Mesothelial cell of epicardium (in vitro differentiated cells): ENCODE measurements around the gene NAMPT. TPM values are rescaled to one million over a fixed set of nuclear protein-coding genes. Genes with fewer than 3 reads are reported as not detected.

ENCODE experiments used
- DNase-seq, 2 experiments: peaks; one replicate each; pipeline ENCODE4 v3.0.0; 2021; ENCODE audit warnings: low spot score in 2 of 2; ENCODE audit not compliant: unreplicated experiment in 2 of 2
- H3K27ac Mint-ChIP-seq: 2 replicates; pipeline ENCODE4 v1.8.0; 2021; ENCODE audit warnings: mixed read lengths
- H3K27me3 Mint-ChIP-seq: 2 replicates; pipeline ENCODE4 v1.8.0; 2021; ENCODE audit warnings: low read depth, mixed read lengths
- H3K36me3 Mint-ChIP-seq: 2 replicates; pipeline ENCODE4 v1.8.0; 2021; ENCODE audit warnings: mixed read lengths
- H3K4me1 Mint-ChIP-seq: 2 replicates; pipeline ENCODE4 v1.8.0; 2021; ENCODE audit warnings: mixed read lengths
- H3K4me3 Mint-ChIP-seq: 2 replicates; pipeline ENCODE4 v1.8.0; 2021; ENCODE audit warnings: mild to moderate bottlenecking, moderate library complexity, mixed read lengths
- H3K9me3 Mint-ChIP-seq: 2 replicates; pipeline ENCODE4 v1.8.0; 2021; ENCODE audit warnings: mixed read lengths
- CTCF ChIP-seq: fragments of 200-600 bp; sonication (generic); IDR thresholded peaks from one replicate; pipeline ENCODE4 v1.5.0; 2021; ENCODE audit warnings: antibody characterized with exemption; ENCODE audit not compliant: unreplicated experiment
- total RNA-seq: library from RNA; stranded (reverse); gene quantifications from 3 replicates; pipeline ENCODE4 v1.2.1, GENCODE V29; 2021

The NAMPT gene
- total RNA-seq, 1 donor from 2014 or later, result 53.9 TPM

GRCh38 chr7:106294334-106294733 is 9.6 kb upstream of the NAMPT start:
- H3K4me1 Mint-ChIP-seq, result no peaks in the 10 kb centered on the region
- TF ChIP-seq CTCF, result no peak
- H3K27ac Mint-ChIP-seq, result no peak overlapping the region
- no peaks in the 10 kb centered on the region for H3K27me3 Mint-ChIP-seq
- no peak overlapping the region for H3K4me3 Mint-ChIP-seq
- DNase-seq, result no peak
- H3K36me3 Mint-ChIP-seq, result no peaks in the 10 kb centered on the region
- H3K9me3 Mint-ChIP-seq, result peaks cover 6% of the 10 kb centered on the region

- Mint-ChIP-seq H3K27ac (no peak overlapping the region), H3K27me3 (no peaks in the 10 kb centered on the region), H3K36me3 (no peaks in the 10 kb centered on the region), H3K4me1 (peaks cover under 1% of the 10 kb centered on the region), H3K4me3 (no peak overlapping the region), H3K9me3 (peaks cover 6% of the 10 kb centered on the region)
- no peak for DNase-seq
- TF ChIP-seq CTCF, result no peak
These were observed 6.5 kb upstream of the NAMPT start for GRCh38 chr7:106291247-106291646.

- H3K4me1 Mint-ChIP-seq, result peaks cover 7% of the 10 kb centered on the region
- no peak for DNase-seq
- H3K36me3 Mint-ChIP-seq, result no peaks in the 10 kb centered on the region
- H3K4me3 Mint-ChIP-seq, result no peak overlapping the region
- peaks cover 6% of the 10 kb centered on the region for H3K9me3 Mint-ChIP-seq
- no peaks in the 10 kb centered on the region for H3K27me3 Mint-ChIP-seq
- TF ChIP-seq CTCF, result no peak
- H3K27ac Mint-ChIP-seq, result no peak overlapping the region
These were observed 5.5 kb upstream of the NAMPT start for GRCh38 chr7:106290319-106290718.

- TF ChIP-seq CTCF, result no peak
- DNase-seq, result no peak
- Mint-ChIP-seq H3K27ac (no peak overlapping the region), H3K4me1 (peaks cover 7% of the 10 kb centered on the region), H3K4me3 (no peak overlapping the region), H3K36me3 (no peaks in the 10 kb centered on the region), H3K9me3 (peaks cover 4% of the 10 kb centered on the region), H3K27me3 (no peaks in the 10 kb centered on the region)
These were observed 5.1 kb upstream of the NAMPT start for GRCh38 chr7:106289848-106290247.

- Mint-ChIP-seq H3K9me3 (no peaks in the 10 kb centered on the region), H3K27me3 (no peaks in the 10 kb centered on the region), H3K36me3 (no peaks in the 10 kb centered on the region), H3K27ac (no peak overlapping the region), H3K4me1 (peaks cover 14% of the 10 kb centered on the region), H3K4me3 (no peak overlapping the region)
- TF ChIP-seq CTCF, result no peak
- DNase-seq, result no peak
These were observed 3.5 kb upstream of the NAMPT start for GRCh38 chr7:106288263-106288662.

GRCh38 chr7:106287786-106288185 is 3.0 kb upstream of the NAMPT start:
- Mint-ChIP-seq H3K36me3 (no peaks in the 10 kb centered on the region), H3K4me1 (peaks cover 15% of the 10 kb centered on the region), H3K4me3 (no peak overlapping the region), H3K27ac (peak overlapping the region; percentile 17), H3K9me3 (no peaks in the 10 kb centered on the region), H3K27me3 (no peaks in the 10 kb centered on the region)
- no peak for TF ChIP-seq CTCF
- DNase-seq, result no peak
